Trophoblast cell (in vitro differentiated cells and primary cell): ENCODE results near the gene BACH2.

Experiments
- DNase-seq, 2 donors: peaks; one replicate each; pipeline ENCODE4 v3.0.0-alpha.2; 2016
- H2AFZ ChIP-seq: 2 replicates; pipeline ENCODE4 v1.6.1; 2013; ENCODE audit warnings: low read length, moderate library complexity, mild to moderate bottlenecking; ENCODE audit not compliant: insufficient read depth, poor library complexity
- H2AK5ac ChIP-seq: 2 replicates; pipeline ENCODE4 v1.6.1; 2013; ENCODE audit warnings: mild to moderate bottlenecking, low read length
- H2BK120ac ChIP-seq: 2 replicates; pipeline ENCODE4 v1.6.1; 2013; ENCODE audit warnings: low read length, mild to moderate bottlenecking, moderate library complexity; ENCODE audit not compliant: insufficient read depth, poor library complexity
- H2BK12ac ChIP-seq: 2 replicates; pipeline ENCODE4 v1.6.1; 2013; ENCODE audit warnings: mild to moderate bottlenecking, low read length, moderate library complexity
- H2BK5ac ChIP-seq: 2 replicates; pipeline ENCODE4 v1.6.1; 2013; ENCODE audit warnings: low read length, low read depth, moderate library complexity, mild to moderate bottlenecking; ENCODE audit not compliant: poor library complexity
- H3K14ac ChIP-seq: 2 replicates; pipeline ENCODE4 v1.6.1; 2013; ENCODE audit warnings: mild to moderate bottlenecking, low read length
- H3K18ac ChIP-seq: 2 replicates; pipeline ENCODE4 v1.6.1; 2013; ENCODE audit warnings: mild to moderate bottlenecking, low read length
- H3K23ac ChIP-seq: 2 replicates; pipeline ENCODE4 v1.6.1; 2013; ENCODE audit warnings: low read length
- H3K27ac ChIP-seq: 2 replicates; pipeline ENCODE4 v1.5.1; 2013; ENCODE audit warnings: low read depth, mild to moderate bottlenecking, inconsistent platforms, low read length, moderate library complexity
- H3K27me3 ChIP-seq: 2 replicates; pipeline ENCODE4 v1.6.1; 2013; ENCODE audit warnings: inconsistent platforms, mild to moderate bottlenecking, low read length, moderate library complexity; ENCODE audit not compliant: insufficient read depth
- H3K36me3 ChIP-seq, 2 experiments: 1 replicate in 1 of 2; 2 replicates in 1 of 2; pipeline ENCODE4 v1.6.1; 2013; ENCODE audit warnings: low read length in 2 of 2, mild to moderate bottlenecking in 2 of 2, moderate library complexity in 1 of 2; ENCODE audit not compliant: insufficient read depth in 2 of 2, control insufficient read depth in 1 of 2
- H3K4ac ChIP-seq: 2 replicates; pipeline ENCODE4 v1.6.1; 2013; ENCODE audit warnings: low read depth, mild to moderate bottlenecking, low read length, moderate library complexity
- H3K4me1 ChIP-seq, 2 experiments: 1 replicate in 1 of 2; 2 replicates in 1 of 2; pipeline ENCODE4 v1.6.1; 2013; ENCODE audit warnings: low read length in 2 of 2, mild to moderate bottlenecking in 2 of 2, moderate library complexity in 1 of 2; ENCODE audit not compliant: insufficient read depth in 2 of 2, control insufficient read depth in 1 of 2
- H3K4me2 ChIP-seq: 2 replicates; pipeline ENCODE4 v1.6.1; 2013; ENCODE audit warnings: inconsistent platforms, mild to moderate bottlenecking, low read length, moderate library complexity
- H3K4me3 ChIP-seq: 2 replicates; pipeline ENCODE4 v1.5.1; 2013; ENCODE audit warnings: mild to moderate bottlenecking, low read depth, low read length, inconsistent platforms
- H3K79me1 ChIP-seq: one replicate; pipeline ENCODE4 v1.6.1; 2013; ENCODE audit warnings: low read length
- H3K79me2 ChIP-seq: 2 replicates; pipeline ENCODE4 v1.6.1; 2013; ENCODE audit warnings: low read length, mild to moderate bottlenecking; ENCODE audit not compliant: control insufficient read depth, insufficient read depth, poor library complexity
- H3K9ac ChIP-seq: 2 replicates; pipeline ENCODE4 v1.6.1; 2013; ENCODE audit warnings: mild to moderate bottlenecking, low read length
- H3K9me3 ChIP-seq: 2 replicates; pipeline ENCODE4 v1.6.1; 2013; ENCODE audit warnings: low read depth, mild to moderate bottlenecking, control low read depth, inconsistent platforms, low read length; ENCODE audit not compliant: insufficient read depth
- H4K12ac ChIP-seq: 2 replicates; pipeline ENCODE4 v1.6.1; 2013; ENCODE audit warnings: low read depth, mild to moderate bottlenecking, low read length, moderate library complexity
- H4K8ac ChIP-seq: 2 replicates; pipeline ENCODE4 v1.6.1; 2013; ENCODE audit warnings: low read depth, mild to moderate bottlenecking, low read length, moderate library complexity
- H4K91ac ChIP-seq: one replicate; pipeline ENCODE4 v1.6.1; 2013; ENCODE audit warnings: low read depth, mild to moderate bottlenecking, low read length, moderate library complexity
- WGBS: extraction: QIAGEN DNeasy Blood & Tissue Kit; methylation state at CpG from one replicate; pipeline ENCODE4 v1.1.7; 2013; ENCODE audit warnings: missing lambda C conversion rate; ENCODE audit not compliant: insufficient read length, insufficient coverage; ENCODE audit errors: extremely low coverage; 5-methylcytosine and 5-hydroxymethylcytosine counted together

Gene BACH2

DNA sequence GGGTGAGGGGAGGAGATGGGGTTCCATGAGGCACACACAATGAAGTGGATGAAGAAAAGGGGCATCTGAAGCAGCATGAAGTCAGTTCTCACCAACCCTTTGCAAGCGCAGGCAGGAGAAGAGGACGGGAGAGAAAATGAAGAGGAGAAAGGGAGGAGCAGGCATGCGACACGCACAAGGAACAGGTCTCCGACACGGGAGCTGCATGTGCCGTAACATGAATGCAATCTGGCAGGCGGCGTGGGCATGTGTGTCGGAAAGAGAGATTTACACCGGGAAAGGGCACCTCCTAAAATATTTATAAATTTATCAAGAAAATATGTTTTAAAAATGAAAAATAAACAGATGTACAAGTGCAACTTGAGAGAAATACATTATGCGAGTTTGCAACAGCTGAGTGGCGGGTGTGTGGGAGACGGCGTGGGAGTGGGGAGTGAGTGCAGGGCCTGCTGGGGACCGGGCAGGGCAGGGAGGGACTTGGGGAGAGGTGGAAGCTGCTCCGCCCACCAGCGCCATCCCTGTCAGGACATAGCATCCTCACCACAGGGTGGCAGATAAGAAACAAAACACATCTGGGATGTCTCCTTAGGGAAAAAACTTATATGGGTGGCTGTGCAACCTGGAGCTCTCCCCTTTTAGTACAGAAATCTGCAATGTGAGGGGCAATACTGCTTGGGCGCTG is 361.8 kb downstream of the BACH2 start:
- WGBS, result no CpG with 5 or more reads among the region's 19 CpGs
- no peak overlapping the region for H4K8ac ChIP-seq

DNA sequence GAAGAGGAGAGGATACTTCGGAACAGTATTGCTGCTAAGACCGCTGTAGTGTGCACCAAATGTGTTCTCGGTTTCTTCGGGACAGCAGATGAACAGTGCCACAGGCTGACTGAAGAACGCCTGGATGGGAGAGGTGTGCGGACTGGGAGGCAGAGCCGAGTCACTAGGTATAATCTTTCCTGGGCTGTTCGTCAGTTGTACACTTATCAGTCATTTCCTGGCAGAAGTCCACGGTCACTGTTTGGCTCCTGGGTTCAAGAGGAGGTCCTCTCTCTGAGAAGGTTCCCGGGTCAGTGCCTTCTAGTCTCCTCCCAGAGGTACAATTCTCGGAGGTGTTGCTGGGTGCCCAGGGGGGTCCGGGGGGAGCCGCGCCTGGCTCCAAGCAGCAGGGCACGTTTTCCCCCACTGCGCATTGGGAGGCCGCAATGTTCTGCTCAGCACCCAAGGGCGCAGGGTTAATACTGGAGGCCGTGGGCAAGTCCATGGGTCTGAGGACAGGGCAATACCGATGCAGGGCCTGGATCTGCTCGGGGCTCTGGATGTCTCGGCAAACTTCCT is 364.3 kb downstream of the BACH2 start:
- DNase-seq, result no peak
- Histone ChIP-seq H2AFZ (no peak overlapping the region), H3K9ac (no peak overlapping the region), H3K79me1 (no peaks in the 10 kb centered on the region), H2BK5ac (no peak overlapping the region), H4K8ac (no peak overlapping the region), H3K79me2 (peaks cover 1% of the 10 kb centered on the region), H3K9me3 (no peaks in the 10 kb centered on the region), H3K4ac (no peak overlapping the region), H3K14ac (no peak overlapping the region), H4K12ac (no peak overlapping the region), H4K91ac (no peak overlapping the region), H3K27me3 (no peaks in the 10 kb centered on the region), H3K4me3 (no peak overlapping the region), H3K23ac (no peak overlapping the region), H3K4me1 (peaks cover 9 to 12% of the 10 kb centered on the region in 2 experiments), H3K4me2 (no peak overlapping the region), H2AK5ac (no peak overlapping the region), H3K36me3 (peaks cover 7 to 15% of the 10 kb centered on the region in 2 experiments), H3K18ac (no peak overlapping the region), H3K27ac (no peak overlapping the region), H2BK12ac (no peak overlapping the region), H2BK120ac (no peak overlapping the region)
- no CpG with 5 or more reads among the region's 22 CpGs for WGBS

More for the DNA sequence above, 361.8 kb downstream of the BACH2 start:
- Histone ChIP-seq H2AK5ac (no peak overlapping the region), H3K4me3 (no peak overlapping the region), H3K23ac (no peak overlapping the region), H3K79me2 (peaks cover 1% of the 10 kb centered on the region), H3K4me2 (no peak overlapping the region), H3K27ac (no peak overlapping the region), H3K79me1 (no peaks in the 10 kb centered on the region), H3K4ac (no peak overlapping the region), H3K9me3 (no peaks in the 10 kb centered on the region), H3K27me3 (no peaks in the 10 kb centered on the region), H2BK12ac (no peak overlapping the region), H4K12ac (no peak overlapping the region), H3K18ac (no peak overlapping the region), H2AFZ (no peak overlapping the region), H2BK5ac (no peak overlapping the region), H3K36me3 (peaks cover 7 to 15% of the 10 kb centered on the region in 2 experiments), H2BK120ac (no peak overlapping the region), H3K14ac (no peak overlapping the region), H4K91ac (no peak overlapping the region), H3K4me1 (peaks cover 8 to 9% of the 10 kb centered on the region in 2 experiments), H3K9ac (no peak overlapping the region)
- no peak for DNase-seq

DNA sequence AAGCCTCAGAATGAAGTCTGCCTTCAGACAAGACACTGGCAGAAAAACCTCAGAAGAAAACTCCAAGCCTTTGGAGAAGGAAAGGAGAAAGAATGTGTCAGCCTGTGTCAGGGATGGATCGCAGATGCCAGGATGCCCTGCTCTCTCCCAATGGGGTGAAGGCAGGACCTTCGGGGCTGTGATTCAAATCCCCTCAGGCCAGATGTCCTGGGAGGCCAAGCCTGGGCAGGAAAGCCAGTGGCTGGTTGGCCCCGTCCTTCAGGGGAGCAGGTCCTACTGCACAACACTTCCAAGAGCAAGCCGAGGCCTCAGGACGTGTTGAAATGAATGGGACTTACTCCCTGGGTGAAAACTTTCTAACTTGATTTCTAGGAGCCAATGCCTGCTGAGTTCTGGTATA is 365.9 kb downstream of the BACH2 start:
- no peak overlapping the region for H3K4me2 ChIP-seq
- no peak overlapping the region for H3K23ac ChIP-seq
- DNase-seq, result no peak
- H3K79me2 ChIP-seq, result peaks cover 1% of the 10 kb centered on the region
- H2BK12ac ChIP-seq, result no peak overlapping the region
- H3K18ac ChIP-seq, result no peak overlapping the region
- peaks cover 7 to 15% of the 10 kb centered on the region in 2 experiments for H3K36me3 ChIP-seq
- no peak overlapping the region for H3K4me3 ChIP-seq
- H3K4me1 ChIP-seq, result peaks cover 9 to 12% of the 10 kb centered on the region in 2 experiments
- no peaks in the 10 kb centered on the region for H3K27me3 ChIP-seq
- H2AK5ac ChIP-seq, result no peak overlapping the region
- no peak overlapping the region for H3K14ac ChIP-seq
- H4K8ac ChIP-seq, result no peak overlapping the region
- H4K12ac ChIP-seq, result no peak overlapping the region
- H2AFZ ChIP-seq, result no peak overlapping the region
- no peak overlapping the region for H3K4ac ChIP-seq
- no peak overlapping the region for H4K91ac ChIP-seq
- H3K79me1 ChIP-seq, result no peaks in the 10 kb centered on the region
- H2BK5ac ChIP-seq, result no peak overlapping the region
- H3K9ac ChIP-seq, result no peak overlapping the region
- no CpG with 5 or more reads among the region's 5 CpGs for WGBS
- H3K27ac ChIP-seq, result no peak overlapping the region
- H2BK120ac ChIP-seq, result no peak overlapping the region
- no peaks in the 10 kb centered on the region for H3K9me3 ChIP-seq

DNA sequence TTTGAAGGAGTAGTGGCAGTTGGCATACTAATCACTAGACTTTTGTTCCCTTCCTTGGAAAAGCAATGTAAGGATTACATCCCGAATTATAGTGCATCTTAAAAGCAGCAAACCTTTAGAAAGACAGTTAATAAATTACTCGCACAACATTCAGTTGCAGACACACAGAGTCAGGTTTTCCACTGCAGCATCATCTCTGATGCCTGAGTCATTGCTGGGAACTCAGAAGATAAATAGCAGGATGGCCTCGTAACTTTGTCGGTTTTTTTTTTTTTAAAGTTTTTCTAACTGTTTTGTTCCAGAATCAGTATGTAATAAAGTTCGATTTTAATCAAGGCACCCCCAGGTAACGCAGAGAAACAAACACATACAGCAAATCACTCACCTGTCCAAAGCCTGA is 368.0 kb downstream of the BACH2 start:
- Histone ChIP-seq H3K79me2 (peaks cover 1% of the 10 kb centered on the region), H3K4ac (no peak overlapping the region), H4K91ac (no peak overlapping the region), H3K4me2 (no peak overlapping the region), H3K79me1 (no peaks in the 10 kb centered on the region), H3K18ac (no peak overlapping the region), H3K9ac (no peak overlapping the region), H4K12ac (no peak overlapping the region), H3K4me1 (peaks cover 9 to 12% of the 10 kb centered on the region in 2 experiments), H2BK120ac (no peak overlapping the region), H2BK12ac (no peak overlapping the region), H2AK5ac (no peak overlapping the region), H3K9me3 (no peaks in the 10 kb centered on the region), H3K23ac (no peak overlapping the region), H3K27me3 (no peaks in the 10 kb centered on the region), H2AFZ (no peak overlapping the region), H4K8ac (no peak overlapping the region), H3K27ac (no peak overlapping the region), H3K4me3 (no peak overlapping the region), H3K14ac (no peak overlapping the region), H3K36me3 (peaks cover 7 to 10% of the 10 kb centered on the region in 2 experiments), H2BK5ac (no peak overlapping the region)
- no CpG with 5 or more reads among the region's 6 CpGs for WGBS
- DNase-seq, result no peak
